IMR-90 (cell line): Measurements from ENCODE around the gene NFKBIZ. TPM values are rescaled to one million over a fixed set of nuclear protein-coding genes. Genes with fewer than 3 reads are reported as not detected.

Experiments used
- ATAC-seq: fragments of 200-7000 bp; cut with Tn5 transposase; 2 replicates; pipeline ENCODE4 v1.9.1; 2020; ENCODE audit warnings: low read depth, mild to moderate bottlenecking, moderate library complexity
- BruUV-seq: library from RNA; stranded (reverse); fragments of 400-500 nt; replicated peaks from 2 replicates; lab custom pipeline; 2021; lab: Mats Ljungman, UMichigan
- CTCF ChIA-PET: fragments of 300-600 bp; formaldehyde crosslinking; extraction: SDS; loops from one replicate; lab custom pipeline; 2021; ENCODE audit warnings: antibody characterized with exemption; lab: Yijun Ruan, JAX
- POLR2A ChIA-PET: fragments of 300-600 bp; sonication (Branson Sonifier 250); formaldehyde crosslinking; loops from one replicate; lab custom pipeline; 2022; ENCODE audit warnings: antibody characterized with exemption; ENCODE audit not compliant: unreplicated experiment; lab: Charles Lee
- DNase-seq: peaks from one replicate; pipeline ENCODE4 v3.0.0; 2013
- H2AFZ ChIP-seq: replicated peaks from 2 replicates; pipeline ENCODE3; 2013; ENCODE audit warnings: low read length, mild to moderate bottlenecking; ENCODE audit not compliant: poor library complexity
- H2AK5ac ChIP-seq: 2 replicates; pipeline ENCODE4 v1.6.1; 2013; ENCODE audit warnings: low read depth, low read length, inconsistent platforms
- H2AK9ac ChIP-seq: replicated peaks from 2 replicates; pipeline ENCODE3; 2013; ENCODE audit warnings: mild to moderate bottlenecking, low read depth, low read length, moderate library complexity; ENCODE audit not compliant: poor library complexity
- H2BK120ac ChIP-seq: 2 replicates; pipeline ENCODE4 v1.6.1; 2013; ENCODE audit warnings: low read depth, low read length, inconsistent platforms
- H2BK15ac ChIP-seq: 3 replicates; pipeline ENCODE4 v1.6.1; 2013; ENCODE audit warnings: low read depth, low read length, inconsistent platforms
- H2BK20ac ChIP-seq: 2 replicates; pipeline ENCODE4 v1.6.1; 2013; ENCODE audit warnings: low read depth, mild to moderate bottlenecking, inconsistent platforms, low read length, moderate library complexity
- H2BK5ac ChIP-seq: 2 replicates; pipeline ENCODE4 v1.6.1; 2013; ENCODE audit warnings: mild to moderate bottlenecking, low read depth, low read length, inconsistent platforms; ENCODE audit not compliant: poor library complexity, severe bottlenecking
- H3K14ac ChIP-seq: replicated peaks from 2 replicates; pipeline ENCODE4 v1.6.1; 2013; ENCODE audit warnings: low read depth, low read length, inconsistent platforms
- H3K18ac ChIP-seq: 2 replicates; pipeline ENCODE4 v1.6.1; 2013; ENCODE audit warnings: low read depth, low read length, control low read depth
- H3K23ac ChIP-seq: 2 replicates; pipeline ENCODE4 v1.6.1; 2013; ENCODE audit warnings: low read depth, low read length, inconsistent platforms
- H3K27ac ChIP-seq: 2 replicates; pipeline ENCODE4 v1.5.1; 2013; ENCODE audit warnings: mild to moderate bottlenecking, control low read depth, low read length; ENCODE audit not compliant: insufficient read depth
- H3K27me3 ChIP-seq: 2 replicates; pipeline ENCODE4 v1.6.1; 2013; ENCODE audit warnings: low read length; ENCODE audit not compliant: control insufficient read depth, insufficient read depth
- H3K36me3 ChIP-seq: 2 replicates; pipeline ENCODE4 v1.6.1; 2013; ENCODE audit warnings: low read length, mixed read lengths; ENCODE audit not compliant: control insufficient read depth, insufficient read depth
- H3K4ac ChIP-seq: 2 replicates; pipeline ENCODE4 v1.6.1; 2013; ENCODE audit warnings: low read depth, low read length, inconsistent platforms
- H3K4me1 ChIP-seq: 2 replicates; pipeline ENCODE4 v1.6.1; 2013; ENCODE audit warnings: low read length, mixed read lengths; ENCODE audit not compliant: control insufficient read depth, insufficient read depth
- H3K4me2 ChIP-seq: 2 replicates; pipeline ENCODE4 v1.6.1; 2013; ENCODE audit warnings: low read depth, mild to moderate bottlenecking, control low read depth, low read length, moderate library complexity
- H3K4me3 ChIP-seq: 2 replicates; pipeline ENCODE4 v1.5.1; 2013; ENCODE audit warnings: low read depth, mild to moderate bottlenecking, control low read depth, low read length, moderate library complexity; ENCODE audit not compliant: insufficient read depth
- H3K56ac ChIP-seq: 2 replicates; pipeline ENCODE4 v1.6.1; 2013; ENCODE audit warnings: low read length, inconsistent platforms; ENCODE audit not compliant: insufficient read depth; ENCODE audit errors: extremely low read depth
- H3K79me1 ChIP-seq, 2 experiments: 2 replicates each; pipeline ENCODE4 v1.6.1; 2013; ENCODE audit warnings: low read length in 2 of 2, inconsistent platforms in 1 of 2, low read depth in 1 of 2
- H3K9ac ChIP-seq: 2 replicates; pipeline ENCODE4 v1.6.1; 2013; ENCODE audit warnings: low read depth, low read length, control low read depth
- H3K9me1 ChIP-seq: 2 replicates; pipeline ENCODE4 v1.6.1; 2013; ENCODE audit warnings: low read length, inconsistent platforms; ENCODE audit not compliant: insufficient read depth
- H3K9me3 ChIP-seq: 2 replicates; pipeline ENCODE4 v1.6.1; 2013; ENCODE audit warnings: low read length; ENCODE audit not compliant: control insufficient read depth, insufficient read depth
- H4K20me1 ChIP-seq: 2 replicates; pipeline ENCODE4 v1.6.1; 2013; ENCODE audit warnings: low read length, inconsistent platforms; ENCODE audit not compliant: insufficient read depth
- H4K5ac ChIP-seq: 2 replicates; pipeline ENCODE4 v1.6.1; 2013; ENCODE audit warnings: mild to moderate bottlenecking, low read depth, low read length, control low read depth
- H4K8ac ChIP-seq, 2 experiments: 2 replicates each; pipeline ENCODE4 v1.6.1; 2013; ENCODE audit warnings: low read depth in 2 of 2, low read length in 2 of 2, control low read depth in 1 of 2, inconsistent platforms in 1 of 2
- H4K91ac ChIP-seq: 2 replicates; pipeline ENCODE4 v1.6.1; 2013; ENCODE audit warnings: low read depth, low read length, inconsistent platforms; ENCODE audit not compliant: insufficient read depth
- CEBPB ChIP-seq: IDR thresholded peaks from 2 replicates; pipeline ENCODE4 v1.6.1; 2012; ENCODE audit warnings: low read depth, low read length, improper control_type of control experiment
- CHD1 ChIP-seq: IDR thresholded peaks from 2 replicates; pipeline ENCODE4 v1.6.1; 2012; ENCODE audit warnings: low read depth, low read length, improper control_type of control experiment
- ELK1 ChIP-seq: fragments of 150-350 bp; IDR thresholded peaks from 2 replicates; pipeline ENCODE4 v1.6.1; 2016; ENCODE audit warnings: low read depth, mild to moderate bottlenecking, low read length, moderate library complexity, borderline replicate concordance
- FOS ChIP-seq: fragments of 150-350 bp; IDR thresholded peaks from 2 replicates; pipeline ENCODE4 v1.6.1; 2016; ENCODE audit warnings: low read depth, low read length
- MAZ ChIP-seq: IDR thresholded peaks from 2 replicates; pipeline ENCODE4 v1.6.1; 2012; ENCODE audit warnings: low read depth, mild to moderate bottlenecking, low read length, improper control_type of control experiment, moderate library complexity, borderline replicate concordance
- MXI1 ChIP-seq: IDR thresholded peaks from 2 replicates; pipeline ENCODE4 v1.6.1; 2012; ENCODE audit warnings: low read depth, mild to moderate bottlenecking, low read length, moderate library complexity, borderline replicate concordance
- RAD21 ChIP-seq: IDR thresholded peaks from 2 replicates; pipeline ENCODE4 v1.6.1; 2012; ENCODE audit warnings: low read length, improper control_type of control experiment
- RCOR1 ChIP-seq: IDR thresholded peaks from 2 replicates; pipeline ENCODE4 v1.6.1; 2012; ENCODE audit warnings: mild to moderate bottlenecking, low read length, improper control_type of control experiment; ENCODE audit not compliant: insufficient replicate concordance
- SMC3 ChIP-seq: fragments of 150-350 bp; IDR thresholded peaks from 2 replicates; pipeline ENCODE4 v1.6.1; 2016; ENCODE audit warnings: low read depth, mild to moderate bottlenecking, antibody characterized with exemption, low read length, moderate library complexity
- USF2 ChIP-seq: fragments of 150-350 bp; IDR thresholded peaks from 2 replicates; pipeline ENCODE4 v1.6.1; 2017; ENCODE audit warnings: mild to moderate bottlenecking, antibody characterized with exemption, low read length, low read depth
- WGBS, 2 experiments: methylation state at CpG; one replicate each; pipeline versions ENCODE4 v1.1.5 to v1.1.7; 2013; ENCODE audit warnings: missing lambda C conversion rate in 2 of 2; ENCODE audit not compliant: insufficient read length in 1 of 2; ENCODE audit errors: extremely low coverage in 2 of 2; 5-methylcytosine and 5-hydroxymethylcytosine counted together
- dilution Hi-C: fragments of 300-500 bp; cut with HindIII; formaldehyde crosslinking; loops from one replicate; pipeline ENCODE4 v1.14.3; 2018; ENCODE audit warnings: low sequenced_read_pairs; ENCODE audit not compliant: unreplicated experiment
- in situ Hi-C: fragments of 300-500 bp; cut with MboI; formaldehyde crosslinking; loops from 3 replicates; pipeline ENCODE4 v1.14.3; 2019; ENCODE audit warnings: low sequenced_read_pairs, inconsistent platforms, mixed read lengths
- intact Hi-C: fragments of 100-400 bp; cut with micrococcal nuclease; formaldehyde crosslinking; loops from 2 replicates; pipeline ENCODE4 v1.10.0; 2022
- polyA plus RNA-seq, 3 experiments: library from polyadenylated mRNA; depleted of rRNA; stranded (reverse); fragments of >200 nt; gene quantifications; 2 replicates each; pipeline ENCODE4 v1.2.3, GENCODE V29; 2012; ENCODE audit warnings: low replicate concordance in 1 of 3
- total RNA-seq: library from RNA; depleted of rRNA; stranded (reverse); fragments of >200 nt; gene quantifications from 2 replicates; pipeline ENCODE4 v1.2.3, GENCODE V29; 2012
- TF ChIP-seq, protein P1 (sequence below): conservative IDR thresholded peaks from 2 replicates; pipeline ENCODE4 v1.5.1; 2012; ENCODE audit warnings: mild to moderate bottlenecking, low read depth, low read length, improper control_type of control experiment

Gene NFKBIZ
- total and polyA plus RNA-seq, 2 of the 4 experiments (the other 2 are of a cell fraction) = 35.0 to 40.9 TPM

- peak overlapping the region; percentile 98 for H2BK5ac ChIP-seq
- peak overlapping the region; percentile 95 for H3K4me2 ChIP-seq
- peak overlapping the region; percentile 70 for H4K5ac ChIP-seq
- peak overlapping the region; percentile 62 for H2AK9ac ChIP-seq
- peak overlapping the region; percentile 89 for H3K4ac ChIP-seq
- in situ Hi-C loops = no loop called here
- peak overlapping the region; percentile 94 for H2AFZ ChIP-seq
- DNase-seq (peak; percentile 84), ATAC-seq (peak; percentile 82)
- peak overlapping the region; percentile 78; the same call in 1 of the 2 replicates for H2AK5ac ChIP-seq
- peak overlapping the region; percentile 97 for H3K18ac ChIP-seq
- H2BK120ac ChIP-seq = peak overlapping the region; percentile 89
- H3K79me1 ChIP-seq = peaks cover 8 to 32% of the 10 kb centered on the region in 2 experiments; a peak in 3 of 4 replicates
- peak overlapping the region; percentile 91 for H3K23ac ChIP-seq
- no peaks in the 10 kb centered on the region for H4K20me1 ChIP-seq
- H4K8ac ChIP-seq = peak overlapping the region; percentile 93 to 97
- peaks cover 4% of the 10 kb centered on the region; the same call in 1 of the 2 replicates for H3K4me1 ChIP-seq
- intact Hi-C loops = loop anchor here (1.0 to 2.0 kb wide), 3 partner anchors 22 to 242 kb away; partner anchors contain the start of gene NFKBIZ
- H3K56ac ChIP-seq = peak overlapping the region; percentile 98
- peak overlapping the region; percentile 91 for H2BK15ac ChIP-seq
- ChIA-PET POLR2A (interaction anchor here (1.0 to 2.1 kb wide), 2 partner anchors 10 to 22 kb away, joined by 3 to 6 read pairs; partner anchors contain the start of gene NFKBIZ), CTCF (interaction anchor here (1.0 to 1.1 kb wide), 2 partner anchors 13 to 398 kb away, joined by 3 read pairs; no protein-coding TSS in a partner anchor)
- no peaks in the 10 kb centered on the region for H3K27me3 ChIP-seq
- peak overlapping the region; percentile 51 for H3K4me3 ChIP-seq
- peak overlapping the region; percentile 77 for H2BK20ac ChIP-seq
- no peaks in the 10 kb centered on the region for H3K9me1 ChIP-seq
- BruUV-seq = no TSS peak
- H3K27ac ChIP-seq = peak overlapping the region; percentile 97
- WGBS, 2 experiments = 0% methylated on average over 5 of the region's 30 CpGs; no CpG with 5 or more reads in 1 of the 2 experiments
- H3K36me3 ChIP-seq = no peaks in the 10 kb centered on the region
- peak overlapping the region; percentile 93 for H3K14ac ChIP-seq
- peak overlapping the region; percentile 93 for H3K9ac ChIP-seq
- dilution Hi-C loops = no loop called here
- H4K91ac ChIP-seq = peak overlapping the region; percentile 89
- H3K9me3 ChIP-seq = no peaks in the 10 kb centered on the region
- TF ChIP-seq ELK1 (no peak), RCOR1 (no peak), SMC3 (no peak), CEBPB (no peak), CHD1 (no peak), MXI1 (peak; percentile 88; the same call in 1 of the 2 replicates), RAD21 (no peak), USF2 (peak; percentile 43), MAZ (peak; percentile 31; the same call in 1 of the 2 replicates), FOS (no peak)
- TF ChIP-seq, protein P1, sequence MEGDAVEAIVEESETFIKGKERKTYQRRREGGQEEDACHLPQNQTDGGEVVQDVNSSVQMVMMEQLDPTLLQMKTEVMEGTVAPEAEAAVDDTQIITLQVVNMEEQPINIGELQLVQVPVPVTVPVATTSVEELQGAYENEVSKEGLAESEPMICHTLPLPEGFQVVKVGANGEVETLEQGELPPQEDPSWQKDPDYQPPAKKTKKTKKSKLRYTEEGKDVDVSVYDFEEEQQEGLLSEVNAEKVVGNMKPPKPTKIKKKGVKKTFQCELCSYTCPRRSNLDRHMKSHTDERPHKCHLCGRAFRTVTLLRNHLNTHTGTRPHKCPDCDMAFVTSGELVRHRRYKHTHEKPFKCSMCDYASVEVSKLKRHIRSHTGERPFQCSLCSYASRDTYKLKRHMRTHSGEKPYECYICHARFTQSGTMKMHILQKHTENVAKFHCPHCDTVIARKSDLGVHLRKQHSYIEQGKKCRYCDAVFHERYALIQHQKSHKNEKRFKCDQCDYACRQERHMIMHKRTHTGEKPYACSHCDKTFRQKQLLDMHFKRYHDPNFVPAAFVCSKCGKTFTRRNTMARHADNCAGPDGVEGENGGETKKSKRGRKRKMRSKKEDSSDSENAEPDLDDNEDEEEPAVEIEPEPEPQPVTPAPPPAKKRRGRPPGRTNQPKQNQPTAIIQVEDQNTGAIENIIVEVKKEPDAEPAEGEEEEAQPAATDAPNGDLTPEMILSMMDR = no peak
These were observed 21.8 kb upstream of the NFKBIZ start for GRCh38 chr3:101827211-101828174.
